C4-2B (cell line): ENCODE measurements around the gene TMEFF2.

Experiments used
- ZFX ChIP-seq: fragments of 450-650 bp; IDR thresholded peaks from 2 replicates; pipeline ENCODE4 v1.6.1; 2017
- TF ChIP-seq, protein P1 (sequence below): fragments of 450-650 bp; conservative IDR thresholded peaks from 2 replicates; pipeline ENCODE4 v1.5.1; 2017; ENCODE audit warnings: mild to moderate bottlenecking

DNA sequence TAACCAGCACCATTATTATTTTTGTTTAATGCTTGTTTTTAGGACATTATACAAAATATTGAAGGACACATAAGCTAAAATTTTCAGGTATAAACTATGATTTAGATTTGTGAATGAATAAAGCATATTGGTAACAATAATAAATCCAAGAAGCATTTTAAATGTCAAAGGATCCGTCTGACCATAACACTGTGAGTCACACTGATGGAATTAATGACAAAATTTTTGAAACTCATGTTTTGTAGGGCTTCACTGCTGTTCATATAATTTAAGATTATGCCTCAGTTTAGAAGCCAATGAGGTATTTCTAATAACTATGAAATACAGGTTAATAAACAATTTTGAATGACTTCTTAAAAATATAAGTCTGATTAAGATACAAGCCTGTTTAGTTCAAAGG, 124.6 kb downstream of the TMEFF2 start:
- TF ChIP-seq, protein P1, sequence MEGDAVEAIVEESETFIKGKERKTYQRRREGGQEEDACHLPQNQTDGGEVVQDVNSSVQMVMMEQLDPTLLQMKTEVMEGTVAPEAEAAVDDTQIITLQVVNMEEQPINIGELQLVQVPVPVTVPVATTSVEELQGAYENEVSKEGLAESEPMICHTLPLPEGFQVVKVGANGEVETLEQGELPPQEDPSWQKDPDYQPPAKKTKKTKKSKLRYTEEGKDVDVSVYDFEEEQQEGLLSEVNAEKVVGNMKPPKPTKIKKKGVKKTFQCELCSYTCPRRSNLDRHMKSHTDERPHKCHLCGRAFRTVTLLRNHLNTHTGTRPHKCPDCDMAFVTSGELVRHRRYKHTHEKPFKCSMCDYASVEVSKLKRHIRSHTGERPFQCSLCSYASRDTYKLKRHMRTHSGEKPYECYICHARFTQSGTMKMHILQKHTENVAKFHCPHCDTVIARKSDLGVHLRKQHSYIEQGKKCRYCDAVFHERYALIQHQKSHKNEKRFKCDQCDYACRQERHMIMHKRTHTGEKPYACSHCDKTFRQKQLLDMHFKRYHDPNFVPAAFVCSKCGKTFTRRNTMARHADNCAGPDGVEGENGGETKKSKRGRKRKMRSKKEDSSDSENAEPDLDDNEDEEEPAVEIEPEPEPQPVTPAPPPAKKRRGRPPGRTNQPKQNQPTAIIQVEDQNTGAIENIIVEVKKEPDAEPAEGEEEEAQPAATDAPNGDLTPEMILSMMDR, result no peak
- no peak for TF ChIP-seq ZFX
